ENCODE data around the gene ADGRL1. TPM values are rescaled to one million over a fixed set of nuclear protein-coding genes. Genes with fewer than 3 reads are reported as not detected.
"Not testable (repeated sequence)": the region's sequence is repeated elsewhere in the genome, so short reads cannot be mapped to it uniquely, and the experiment has no call there.

The ADGRL1 gene
- total RNA-seq: 11.6 and 12.4 TPM in 2 replicates

- H3K27me3 Mint-ChIP-seq (ENCODE audit: insufficient read depth): peaks cover 51% of the 10 kb centered on the region
- H3K27ac Mint-ChIP-seq: peak within 1 kb of the TSS; percentile 77
- not testable (repeated sequence) for H3K9me3 Mint-ChIP-seq; DNase-seq (ENCODE audit: low spot score); H3K36me3 Mint-ChIP-seq (ENCODE audit: low read depth)
- H3K4me3 Mint-ChIP-seq: peak within 1 kb of the TSS; percentile 90
- peaks cover 21% of the 10 kb centered on the region for H3K4me1 Mint-ChIP-seq (ENCODE audit: low read depth)
- intact Hi-C loops (cut with micrococcal nuclease): loop anchor here (2.0 kb wide), 1 partner anchor 69 kb away; the partner anchor contains the start of gene ASF1B
Observed at GRCh38 chr19:14205452-14206287, at the start of gene ADGRL1. TSS of gene ADGRL1 (minus strand) at chr19:14206169. CDS start at chr19:14183602, 22,567 bp downstream.

DNA sequence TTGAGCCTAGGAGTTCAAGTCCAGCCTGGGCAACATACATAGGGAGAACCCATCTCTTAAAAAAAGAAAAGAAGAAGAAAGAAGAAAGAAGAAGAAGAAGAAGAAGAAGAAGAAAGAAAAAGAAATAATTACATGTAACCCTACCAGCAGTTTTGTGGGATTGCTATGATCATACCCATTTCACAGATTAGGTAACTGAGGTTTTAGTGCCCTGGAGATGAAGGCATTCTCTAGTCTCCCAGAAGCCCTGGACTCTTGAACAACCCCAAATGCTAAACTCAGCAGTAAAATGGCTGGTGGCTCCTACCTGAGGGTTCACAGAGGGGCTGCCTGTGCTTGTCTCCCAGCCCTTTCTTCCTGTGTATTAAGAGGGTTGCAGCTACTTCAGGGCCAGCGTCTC lies 49.3 kb upstream of the ADGRL1 start:
- H3K27ac Mint-ChIP-seq; H3K4me1 Mint-ChIP-seq (ENCODE audit: low read depth): not testable (repeated sequence)

GRCh38 chr19:14253822-14254599 lies 48.0 kb upstream of the ADGRL1 start:
- DNase-seq (ENCODE audit: low spot score); H3K27ac Mint-ChIP-seq; H3K4me1 Mint-ChIP-seq (ENCODE audit: low read depth); intact Hi-C loops (cut with micrococcal nuclease); H3K9me3 Mint-ChIP-seq; H3K27me3 Mint-ChIP-seq (ENCODE audit: insufficient read depth); H3K4me3 Mint-ChIP-seq; H3K36me3 Mint-ChIP-seq (ENCODE audit: low read depth): not testable (repeated sequence)

More for the DNA sequence above, 49.3 kb upstream of the ADGRL1 start:
- H3K36me3 Mint-ChIP-seq (ENCODE audit: low read depth); H3K27me3 Mint-ChIP-seq (ENCODE audit: insufficient read depth); H3K9me3 Mint-ChIP-seq; intact Hi-C loops (cut with micrococcal nuclease); H3K4me3 Mint-ChIP-seq; DNase-seq (ENCODE audit: low spot score): not testable (repeated sequence)

- H3K36me3 Mint-ChIP-seq (ENCODE audit: low read depth); H3K9me3 Mint-ChIP-seq; DNase-seq (ENCODE audit: low spot score); H3K4me1 Mint-ChIP-seq (ENCODE audit: low read depth); H3K4me3 Mint-ChIP-seq; intact Hi-C loops (cut with micrococcal nuclease); H3K27me3 Mint-ChIP-seq (ENCODE audit: insufficient read depth); H3K27ac Mint-ChIP-seq: not testable (repeated sequence)
Observed at GRCh38 chr19:14252136-14252535, 46.2 kb upstream of the ADGRL1 start.

- no peaks in the 10 kb centered on the region for H3K36me3 Mint-ChIP-seq (ENCODE audit: low read depth)
- DNase-seq (ENCODE audit: low spot score): no peak
- peaks cover 6% of the 10 kb centered on the region for H3K27me3 Mint-ChIP-seq (ENCODE audit: insufficient read depth)
- intact Hi-C loops (cut with micrococcal nuclease): no loop called here
- no peaks in the 10 kb centered on the region for H3K9me3 Mint-ChIP-seq
- H3K4me1 Mint-ChIP-seq (ENCODE audit: low read depth): peaks cover 7% of the 10 kb centered on the region
- no peak overlapping the region for H3K4me3 Mint-ChIP-seq
- H3K27ac Mint-ChIP-seq: peak overlapping the region; percentile 21
Observed at GRCh38 chr19:14250870-14251269, 44.9 kb upstream of the ADGRL1 start.

DNA sequence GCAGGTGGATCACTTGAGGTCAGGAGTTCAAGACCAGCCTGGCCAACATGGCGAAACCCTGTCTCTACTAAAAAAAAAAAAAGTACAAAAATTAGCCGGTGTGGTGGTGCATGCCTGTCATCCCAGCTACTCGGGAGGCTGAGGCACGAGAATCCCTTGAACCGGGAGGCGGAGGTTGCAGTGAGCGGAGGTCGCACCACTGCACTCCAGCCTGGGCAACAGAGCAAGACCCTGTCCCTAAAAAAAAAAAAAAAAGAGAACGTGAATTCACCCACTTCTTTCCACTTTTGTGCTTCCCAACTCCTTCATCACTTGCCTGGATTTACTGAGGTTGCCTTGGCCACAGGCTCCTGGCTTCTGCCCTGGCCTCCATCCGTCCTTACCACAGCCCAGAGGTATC lies 44.3 kb upstream of the ADGRL1 start:
- H3K27ac Mint-ChIP-seq: peak overlapping the region; percentile 31
- DNase-seq (ENCODE audit: low spot score); H3K4me1 Mint-ChIP-seq (ENCODE audit: low read depth); H3K36me3 Mint-ChIP-seq (ENCODE audit: low read depth); intact Hi-C loops (cut with micrococcal nuclease); H3K9me3 Mint-ChIP-seq; H3K27me3 Mint-ChIP-seq (ENCODE audit: insufficient read depth); H3K4me3 Mint-ChIP-seq: not testable (repeated sequence)

DNA sequence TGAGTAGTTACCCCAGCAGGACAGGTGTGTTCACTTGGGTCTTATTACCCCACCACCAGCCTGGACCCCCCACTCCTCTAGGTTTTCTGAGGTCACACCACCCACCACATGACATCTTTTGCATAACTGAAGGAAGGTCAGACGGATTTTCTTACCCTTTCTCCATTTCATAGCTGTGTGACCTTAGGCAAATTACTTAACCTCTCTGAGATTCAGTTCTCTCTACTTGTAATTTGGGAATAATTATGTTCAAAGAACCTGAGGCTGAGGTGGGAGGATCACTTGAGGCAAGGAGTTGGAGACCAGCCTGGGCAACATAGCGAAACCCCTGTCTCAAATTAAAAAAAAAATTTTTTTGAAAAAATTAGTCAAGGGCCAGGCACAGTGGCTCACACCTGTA lies 43.9 kb upstream of the ADGRL1 start:
- peak overlapping the region; percentile 44 for H3K27ac Mint-ChIP-seq
- H3K4me1 Mint-ChIP-seq (ENCODE audit: low read depth); H3K9me3 Mint-ChIP-seq; H3K4me3 Mint-ChIP-seq; H3K36me3 Mint-ChIP-seq (ENCODE audit: low read depth); H3K27me3 Mint-ChIP-seq (ENCODE audit: insufficient read depth); DNase-seq (ENCODE audit: low spot score); intact Hi-C loops (cut with micrococcal nuclease): not testable (repeated sequence)

DNA sequence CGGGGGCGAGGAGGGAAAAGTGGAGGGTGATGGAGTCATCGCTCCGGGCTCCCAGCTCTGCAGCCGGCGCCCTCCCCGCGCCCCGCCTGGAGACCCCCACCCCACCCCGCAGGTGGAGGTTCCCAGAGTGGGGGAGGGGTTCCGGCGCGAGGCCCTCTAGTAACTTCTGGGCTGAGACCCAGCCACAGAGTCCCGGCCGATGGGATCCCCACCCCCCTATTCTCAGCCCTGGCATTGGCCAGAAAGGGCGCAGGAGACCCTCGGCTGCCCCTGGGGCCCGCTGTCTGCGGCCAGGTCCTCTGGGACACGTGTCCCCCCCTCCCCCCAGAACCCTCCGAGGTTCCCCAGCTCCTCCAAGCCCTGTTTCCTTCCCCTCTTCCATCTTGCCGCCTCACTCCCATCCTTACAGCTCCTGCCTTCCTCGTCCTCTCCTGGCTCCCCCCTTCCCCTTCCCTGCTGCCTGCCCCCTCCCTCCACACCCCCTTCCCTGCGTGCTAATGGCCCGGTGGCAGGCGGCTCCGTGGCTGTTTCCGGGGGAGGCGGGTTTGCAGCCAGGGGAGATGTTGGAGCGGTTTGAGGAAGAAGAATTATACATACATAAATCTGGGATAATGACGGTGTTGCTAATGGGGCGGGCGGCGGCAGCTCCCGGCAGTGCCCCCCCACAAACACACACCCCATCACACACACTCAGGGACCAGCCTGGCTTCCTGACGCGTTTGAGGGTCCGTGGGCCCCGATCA lies 43.2 kb upstream of the ADGRL1 start:
- H3K4me1 Mint-ChIP-seq (ENCODE audit: low read depth); H3K27me3 Mint-ChIP-seq (ENCODE audit: insufficient read depth); intact Hi-C loops (cut with micrococcal nuclease); H3K9me3 Mint-ChIP-seq; H3K36me3 Mint-ChIP-seq (ENCODE audit: low read depth); DNase-seq (ENCODE audit: low spot score): not testable (repeated sequence)
- Mint-ChIP-seq H3K27ac (peak overlapping the region; percentile 12), H3K4me3 (peak overlapping the region; percentile 15)

GRCh38 chr19:14248578-14249011 lies 42.6 kb upstream of the ADGRL1 start:
- intact Hi-C loops (cut with micrococcal nuclease): no loop called here
- DNase-seq (ENCODE audit: low spot score): no peak
- Mint-ChIP-seq H3K9me3 (no peaks in the 10 kb centered on the region), H3K36me3 (ENCODE audit: low read depth) (no peaks in the 10 kb centered on the region), H3K4me3 (no peak overlapping the region), H3K27me3 (ENCODE audit: insufficient read depth) (peaks cover 3% of the 10 kb centered on the region), H3K27ac (peak overlapping the region; percentile 48), H3K4me1 (ENCODE audit: low read depth) (peaks cover under 1% of the 10 kb centered on the region)

DNA sequence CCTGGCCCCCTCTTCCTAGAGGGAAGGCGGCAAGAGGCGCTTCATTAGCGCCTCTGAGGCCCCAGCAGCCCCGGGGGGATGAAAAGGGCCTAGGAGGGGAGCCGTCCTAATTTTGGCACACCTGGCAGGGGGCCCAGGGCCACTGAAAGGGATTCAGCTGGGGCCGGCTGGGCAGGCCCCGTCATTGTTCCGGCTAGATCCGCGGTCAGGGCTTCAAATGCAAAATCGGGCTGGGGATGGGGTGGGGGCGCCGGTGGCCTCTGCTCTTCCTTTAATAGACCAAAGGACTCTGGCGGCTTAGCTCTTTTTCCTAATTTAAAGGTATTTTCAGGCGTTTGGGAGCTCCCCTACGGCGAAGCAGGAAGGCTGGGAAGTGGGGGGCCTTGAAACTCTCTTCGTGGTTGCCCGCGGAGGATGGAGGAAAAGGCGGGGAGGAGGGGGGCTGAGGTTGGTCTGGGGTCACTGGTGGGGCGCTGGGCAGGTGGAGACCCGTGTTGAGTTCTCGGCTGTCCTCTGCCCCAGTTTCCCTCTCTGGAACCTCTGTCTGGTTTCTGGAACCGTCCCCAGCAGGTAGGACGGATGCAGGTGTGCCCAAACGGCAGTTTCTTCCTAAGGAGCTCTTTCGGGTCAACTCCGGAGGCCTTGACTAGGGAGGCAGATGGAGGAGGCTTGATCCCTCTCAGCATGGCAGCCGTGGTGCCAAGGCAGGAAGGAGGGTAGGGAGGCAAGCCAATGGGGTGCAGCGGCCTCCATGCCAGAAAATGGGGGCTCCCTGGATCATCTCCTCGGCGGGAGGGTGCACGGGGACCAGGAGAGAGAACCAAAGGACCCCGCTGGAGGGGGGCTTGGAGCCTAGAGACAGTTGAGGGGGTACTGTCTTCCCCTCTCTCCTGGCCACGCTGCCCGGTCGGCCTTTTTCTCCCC lies 41.8 kb upstream of the ADGRL1 start:
- H3K27me3 Mint-ChIP-seq (ENCODE audit: insufficient read depth); H3K4me1 Mint-ChIP-seq (ENCODE audit: low read depth); DNase-seq (ENCODE audit: low spot score); intact Hi-C loops (cut with micrococcal nuclease); H3K36me3 Mint-ChIP-seq (ENCODE audit: low read depth); H3K9me3 Mint-ChIP-seq: not testable (repeated sequence)
- peak overlapping the region; percentile 69 for H3K4me3 Mint-ChIP-seq
- H3K27ac Mint-ChIP-seq: peak overlapping the region; percentile 82

DNA sequence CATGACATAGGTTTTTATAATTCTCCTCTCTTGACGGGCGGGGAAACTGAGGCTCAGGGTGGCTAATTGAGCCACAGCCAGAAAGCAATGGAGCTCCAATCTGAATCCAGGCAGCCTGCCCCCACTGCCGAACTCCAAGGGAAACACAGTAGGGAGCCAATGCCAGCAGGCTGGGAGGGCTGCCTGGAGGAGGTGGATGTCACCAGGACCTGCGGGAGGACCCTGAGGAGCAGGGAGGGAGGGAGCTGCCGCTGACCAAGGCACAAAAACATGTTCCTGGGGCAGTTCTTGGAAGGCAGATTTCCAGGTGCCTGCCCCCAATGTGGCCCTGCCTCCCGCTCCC lies 41.2 kb upstream of the ADGRL1 start:
- H3K36me3 Mint-ChIP-seq (ENCODE audit: low read depth); H3K27ac Mint-ChIP-seq; DNase-seq (ENCODE audit: low spot score); H3K9me3 Mint-ChIP-seq; H3K27me3 Mint-ChIP-seq (ENCODE audit: insufficient read depth); H3K4me1 Mint-ChIP-seq (ENCODE audit: low read depth); H3K4me3 Mint-ChIP-seq; intact Hi-C loops (cut with micrococcal nuclease): not testable (repeated sequence)

DNA sequence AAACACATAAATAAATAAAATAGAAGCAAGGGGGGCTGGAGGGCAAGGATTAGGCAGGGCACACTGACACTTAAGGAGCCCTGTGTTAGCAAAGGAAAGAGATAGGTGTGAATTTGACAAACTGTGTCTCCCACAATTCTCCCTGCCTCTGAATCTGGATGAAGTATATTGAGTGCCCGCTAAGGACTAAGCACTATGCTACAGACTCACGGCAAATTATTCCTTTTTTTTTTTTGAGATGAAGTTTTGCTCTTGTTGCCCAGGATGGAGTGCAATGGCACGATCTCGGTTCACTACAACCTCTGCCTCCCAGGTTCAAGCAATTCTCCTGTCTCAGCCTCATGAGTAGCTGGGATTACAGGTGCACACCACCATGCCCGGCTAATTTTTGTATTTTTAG lies 38.4 kb upstream of the ADGRL1 start:
- H3K27ac Mint-ChIP-seq; H3K4me1 Mint-ChIP-seq (ENCODE audit: low read depth); DNase-seq (ENCODE audit: low spot score); H3K4me3 Mint-ChIP-seq; H3K27me3 Mint-ChIP-seq (ENCODE audit: insufficient read depth); intact Hi-C loops (cut with micrococcal nuclease); H3K36me3 Mint-ChIP-seq (ENCODE audit: low read depth); H3K9me3 Mint-ChIP-seq: not testable (repeated sequence)

Measured in activated T-helper 1 cell treated with anti-CD3 and anti-CD28 coated beads, Interleukin-12 subunit alpha, Interleukin-12 subunit beta, Interleukin-2, Interleukin-4 antibody, amounts not matched to agents 30 ng/mL and 10 ng/mL and 1 ng/mL, durations not matched to agents 14 hours and 24 hours and 36 hours (primary cell).